ENCODE data around the gene GNLY.

GRCh38 chr2:85672456-85672855 lies 21.7 kb upstream of the GNLY start:
- TF ChIP-seq POLR2AphosphoS5 (IDR thresholded peaks at IDR 0.05; ENCODE audit: low read depth, low read length) (no peak), REST (IDR thresholded peaks at IDR 0.05; ENCODE audit: insufficient read depth in 1 of 2, low read depth in 2 of 2, low read length in 2 of 2) (no peak), TAF1 (IDR thresholded peaks at IDR 0.05; ENCODE audit: borderline replicate concordance, insufficient read depth, low read length) (no peak)
